ENCODE measurements around the gene FREM1.

The FREM1 gene

GRCh38 chr9:14819183-14819582 lies 91.0 kb downstream of the FREM1 start:
- Histone ChIP-seq H2BK120ac (ENCODE audit: low read depth, low read length) (no peak overlapping the region), H3K9me3 (replicated peaks in 1 of 2; ENCODE audit: control insufficient read depth in 2 of 2, insufficient read depth in 1 of 2, low read depth in 1 of 2, low read length in 2 of 2) (no peaks in the 10 kb centered on the region), H3K36me3 (replicated peaks in 1 of 2; ENCODE audit: control insufficient read depth in 2 of 2, insufficient read depth in 2 of 2, low read length in 2 of 2) (peaks cover 0 to 100% of the 10 kb centered on the region in 2 donors), H3K4me2 (ENCODE audit: insufficient read depth, low read length, poor library complexity, severe bottlenecking) (no peak overlapping the region), H3K27ac (replicated peaks; ENCODE audit: low read length) (no peak overlapping the region), H3K14ac (ENCODE audit: low read length) (no peak overlapping the region), H4K8ac (ENCODE audit: low read depth, low read length) (no peak overlapping the region), H2AK5ac (ENCODE audit: low read depth, low read length) (no peak overlapping the region), H3K79me1 (ENCODE audit: low read depth, low read length) (no peaks in the 10 kb centered on the region), H3K27me3 (ENCODE audit: control insufficient read depth in 3 of 3, insufficient read depth in 3 of 3, low read depth in 1 of 3, low read length in 3 of 3) (no peaks in the 10 kb centered on the region), H2BK5ac (ENCODE audit: low read length) (no peak overlapping the region), H2AFZ (ENCODE audit: low read length) (no peak overlapping the region), H3K4me3 (ENCODE audit: low read length in 2 of 2) (no peak overlapping the region), H3K18ac (ENCODE audit: low read length) (no peak overlapping the region), H2BK12ac (ENCODE audit: low read length) (no peak overlapping the region), H3K9ac (ENCODE audit: low read depth, low read length, poor library complexity) (no peak overlapping the region), H3K4ac (ENCODE audit: low read length) (no peak overlapping the region), H4K91ac (ENCODE audit: low read depth, low read length, poor library complexity) (no peak overlapping the region), H2BK15ac (ENCODE audit: low read length) (no peak overlapping the region), H3K23ac (ENCODE audit: low read depth, low read length, poor library complexity) (no peak overlapping the region), H3K4me1 (ENCODE audit: control insufficient read depth in 2 of 2, insufficient read depth in 1 of 2, low read depth in 1 of 2, low read length in 2 of 2) (no peaks in the 10 kb centered on the region)
- no peak for DNase-seq (ENCODE audit: low spot score)
- WGBS, 2 donors (ENCODE audit: extremely low coverage in 2 of 2, insufficient read length in 2 of 2, insufficient replicate concordance in 1 of 2), result no CpG with 5 or more reads among the region's 4 CpGs

GRCh38 chr9:14814249-14814628 lies 96.0 kb downstream of the FREM1 start:
- no peak overlapping the region for H3K4me2 ChIP-seq (ENCODE audit: insufficient read depth, low read length, poor library complexity, severe bottlenecking)
- no peak overlapping the region for H2AFZ ChIP-seq (ENCODE audit: low read length)
- H3K27me3 ChIP-seq (ENCODE audit: control insufficient read depth in 3 of 3, insufficient read depth in 3 of 3, low read depth in 1 of 3, low read length in 3 of 3), result no peaks in the 10 kb centered on the region
- no peak overlapping the region for H3K14ac ChIP-seq (ENCODE audit: low read length)
- no peak overlapping the region for H2BK5ac ChIP-seq (ENCODE audit: low read length)
- no peak overlapping the region for H4K91ac ChIP-seq (ENCODE audit: low read depth, low read length, poor library complexity)
- no peak overlapping the region for H3K23ac ChIP-seq (ENCODE audit: low read depth, low read length, poor library complexity)
- H3K4me1 ChIP-seq (ENCODE audit: control insufficient read depth in 2 of 2, insufficient read depth in 1 of 2, low read depth in 1 of 2, low read length in 2 of 2), result no peaks in the 10 kb centered on the region
- H3K36me3 ChIP-seq (replicated peaks in 1 of 2; ENCODE audit: control insufficient read depth in 2 of 2, insufficient read depth in 2 of 2, low read length in 2 of 2), result peaks cover 0 to 100% of the 10 kb centered on the region in 2 donors
- no peak overlapping the region for H3K18ac ChIP-seq (ENCODE audit: low read length)
- no peak overlapping the region for H2BK120ac ChIP-seq (ENCODE audit: low read depth, low read length)
- H4K8ac ChIP-seq (ENCODE audit: low read depth, low read length), result no peak overlapping the region
- H3K4me3 ChIP-seq (ENCODE audit: low read length in 2 of 2), result no peak overlapping the region
- H3K79me1 ChIP-seq (ENCODE audit: low read depth, low read length), result no peaks in the 10 kb centered on the region
- H3K4ac ChIP-seq (ENCODE audit: low read length), result no peak overlapping the region
- H3K27ac ChIP-seq (replicated peaks; ENCODE audit: low read length), result no peak overlapping the region
- no peak overlapping the region for H2BK12ac ChIP-seq (ENCODE audit: low read length)
- H2BK15ac ChIP-seq (ENCODE audit: low read length), result no peak overlapping the region
- no peak overlapping the region for H2AK5ac ChIP-seq (ENCODE audit: low read depth, low read length)
- peaks cover 0 to 2% of the 10 kb centered on the region in 2 donors for H3K9me3 ChIP-seq (replicated peaks in 1 of 2; ENCODE audit: control insufficient read depth in 2 of 2, insufficient read depth in 1 of 2, low read depth in 1 of 2, low read length in 2 of 2)
- no peak overlapping the region for H3K9ac ChIP-seq (ENCODE audit: low read depth, low read length, poor library complexity)
- DNase-seq (ENCODE audit: low spot score), result no peak

GRCh38 chr9:14813336-14814248 lies 96.6 kb downstream of the FREM1 start:
- no peak overlapping the region for H2BK15ac ChIP-seq (ENCODE audit: low read length)
- no peak overlapping the region for H3K4ac ChIP-seq (ENCODE audit: low read length)
- no peak overlapping the region for H3K9ac ChIP-seq (ENCODE audit: low read depth, low read length, poor library complexity)
- no peak overlapping the region for H3K4me2 ChIP-seq (ENCODE audit: insufficient read depth, low read length, poor library complexity, severe bottlenecking)
- no peak overlapping the region for H3K14ac ChIP-seq (ENCODE audit: low read length)
- no CpG with 5 or more reads among the region's 12 CpGs for WGBS, 2 donors (ENCODE audit: extremely low coverage in 2 of 2, insufficient read length in 2 of 2, insufficient replicate concordance in 1 of 2)
- H3K4me1 ChIP-seq (ENCODE audit: control insufficient read depth in 2 of 2, insufficient read depth in 1 of 2, low read depth in 1 of 2, low read length in 2 of 2), result no peaks in the 10 kb centered on the region
- peaks cover 0 to 100% of the 10 kb centered on the region in 2 donors for H3K36me3 ChIP-seq (replicated peaks in 1 of 2; ENCODE audit: control insufficient read depth in 2 of 2, insufficient read depth in 2 of 2, low read length in 2 of 2)
- no peaks in the 10 kb centered on the region for H3K79me1 ChIP-seq (ENCODE audit: low read depth, low read length)
- no peak overlapping the region for H2BK120ac ChIP-seq (ENCODE audit: low read depth, low read length)
- H3K9me3 ChIP-seq (replicated peaks in 1 of 2; ENCODE audit: control insufficient read depth in 2 of 2, insufficient read depth in 1 of 2, low read depth in 1 of 2, low read length in 2 of 2), result peaks cover 0 to 2% of the 10 kb centered on the region in 2 donors
- no peak for DNase-seq (ENCODE audit: low spot score)
- H2AFZ ChIP-seq (ENCODE audit: low read length), result no peak overlapping the region
- H4K8ac ChIP-seq (ENCODE audit: low read depth, low read length), result no peak overlapping the region
- no peak overlapping the region for H2BK12ac ChIP-seq (ENCODE audit: low read length)
- no peak overlapping the region for H3K18ac ChIP-seq (ENCODE audit: low read length)
- no peak overlapping the region for H3K23ac ChIP-seq (ENCODE audit: low read depth, low read length, poor library complexity)
- no peak overlapping the region for H3K4me3 ChIP-seq (ENCODE audit: low read length in 2 of 2)
- no peak overlapping the region for H4K91ac ChIP-seq (ENCODE audit: low read depth, low read length, poor library complexity)
- H2AK5ac ChIP-seq (ENCODE audit: low read depth, low read length), result no peak overlapping the region
- no peak overlapping the region for H2BK5ac ChIP-seq (ENCODE audit: low read length)
- no peaks in the 10 kb centered on the region for H3K27me3 ChIP-seq (ENCODE audit: control insufficient read depth in 3 of 3, insufficient read depth in 3 of 3, low read depth in 1 of 3, low read length in 3 of 3)
- H3K27ac ChIP-seq (replicated peaks; ENCODE audit: low read length), result no peak overlapping the region

DNA sequence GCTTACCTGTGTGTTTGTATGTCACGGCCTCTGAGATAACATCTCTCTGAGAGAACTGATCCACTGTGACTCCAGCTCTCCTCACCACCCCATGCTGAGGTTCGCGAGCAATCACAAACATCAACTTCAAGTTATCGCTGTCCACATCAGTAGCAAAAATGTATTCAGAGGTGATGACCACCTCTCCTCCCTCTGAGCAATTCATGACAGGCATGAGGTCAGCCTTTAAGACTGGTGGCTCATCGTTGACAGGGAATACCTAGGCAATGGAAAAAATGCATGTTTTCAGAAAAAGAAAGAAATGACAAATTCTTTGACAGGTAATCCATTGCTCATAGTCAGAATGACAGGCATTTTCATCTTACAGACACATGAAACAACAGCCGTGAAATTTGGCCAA lies 97.4 kb downstream of the FREM1 start:
- H3K9me3 ChIP-seq (replicated peaks in 1 of 2; ENCODE audit: control insufficient read depth in 2 of 2, insufficient read depth in 1 of 2, low read depth in 1 of 2, low read length in 2 of 2), result peaks cover 0 to 2% of the 10 kb centered on the region in 2 donors
- no peak overlapping the region for H3K9ac ChIP-seq (ENCODE audit: low read depth, low read length, poor library complexity)
- no peaks in the 10 kb centered on the region for H3K79me1 ChIP-seq (ENCODE audit: low read depth, low read length)
- no peak overlapping the region for H3K14ac ChIP-seq (ENCODE audit: low read length)
- H3K18ac ChIP-seq (ENCODE audit: low read length), result no peak overlapping the region
- no peak overlapping the region for H3K27ac ChIP-seq (replicated peaks; ENCODE audit: low read length)
- H3K4me3 ChIP-seq (ENCODE audit: low read length in 2 of 2), result no peak overlapping the region
- H3K23ac ChIP-seq (ENCODE audit: low read depth, low read length, poor library complexity), result no peak overlapping the region
- no peak overlapping the region for H4K8ac ChIP-seq (ENCODE audit: low read depth, low read length)
- no peak overlapping the region for H3K4me2 ChIP-seq (ENCODE audit: insufficient read depth, low read length, poor library complexity, severe bottlenecking)
- H2BK15ac ChIP-seq (ENCODE audit: low read length), result no peak overlapping the region
- H3K4ac ChIP-seq (ENCODE audit: low read length), result no peak overlapping the region
- no peak overlapping the region for H2AK5ac ChIP-seq (ENCODE audit: low read depth, low read length)
- DNase-seq (ENCODE audit: low spot score), result no peak
- peaks cover 0 to 100% of the 10 kb centered on the region in 2 donors for H3K36me3 ChIP-seq (replicated peaks in 1 of 2; ENCODE audit: control insufficient read depth in 2 of 2, insufficient read depth in 2 of 2, low read length in 2 of 2)
- H2AFZ ChIP-seq (ENCODE audit: low read length), result no peak overlapping the region
- no peak overlapping the region for H4K91ac ChIP-seq (ENCODE audit: low read depth, low read length, poor library complexity)
- no peak overlapping the region for H2BK120ac ChIP-seq (ENCODE audit: low read depth, low read length)
- H3K27me3 ChIP-seq (ENCODE audit: control insufficient read depth in 3 of 3, insufficient read depth in 3 of 3, low read depth in 1 of 3, low read length in 3 of 3), result no peaks in the 10 kb centered on the region
- H3K4me1 ChIP-seq (ENCODE audit: control insufficient read depth in 2 of 2, insufficient read depth in 1 of 2, low read depth in 1 of 2, low read length in 2 of 2), result no peaks in the 10 kb centered on the region
- no CpG with 5 or more reads among the region's 6 CpGs for WGBS, 2 donors (ENCODE audit: extremely low coverage in 2 of 2, insufficient read length in 2 of 2, insufficient replicate concordance in 1 of 2)
- no peak overlapping the region for H2BK12ac ChIP-seq (ENCODE audit: low read length)
- H2BK5ac ChIP-seq (ENCODE audit: low read length), result no peak overlapping the region

Data from neuronal stem cell (in vitro differentiated cells).